Gastroesophageal sphincter (tissue), 4 donors: ENCODE results near the gene CCNYL1. TPM values are rescaled to one million over a fixed set of nuclear protein-coding genes. Genes with fewer than 3 reads are reported as not detected.
"Not testable (repeated sequence)": the region's sequence is repeated elsewhere in the genome, so short reads cannot be mapped to it uniquely, and the experiment has no call there.

Source experiments
- ATAC-seq: fragments of 150-250 bp; one replicate; pipeline ENCODE4 v1.9.1; 2016; ENCODE audit warnings: mild to moderate bottlenecking, moderate library complexity
- H3K27ac ChIP-seq, 4 donors: fragments of 200-600 bp; sonication (generic) in 3 of 4; 1 replicate in 3 of 4; 2 replicates in 1 of 4; pipeline ENCODE4 v1.5.1; 2016 to 2019
- H3K27me3 ChIP-seq: fragments of 200-600 bp; sonication (generic); one replicate; pipeline ENCODE4 v1.5.1; 2019
- H3K36me3 ChIP-seq, 2 donors: fragments of 200-600 bp; sonication (generic); one replicate each; pipeline ENCODE4 v1.5.1; 2019; ENCODE audit warnings: control low read depth in 1 of 2
- H3K4me1 ChIP-seq, 3 donors: fragments of 200-600 bp; sonication (generic); 1 replicate in 2 of 3; 2 replicates in 1 of 3; pipeline ENCODE4 v1.5.1; 2016 to 2019; ENCODE audit warnings: control low read depth in 2 of 3
- H3K4me3 ChIP-seq, 2 donors: fragments of 200-600 bp; sonication (generic); one replicate each; pipeline ENCODE4 v1.5.1; 2019; ENCODE audit warnings: mild to moderate bottlenecking in 1 of 2, moderate library complexity in 1 of 2
- H3K9me3 ChIP-seq, 3 donors: fragments of 200-600 bp; sonication (generic); one replicate each; pipeline ENCODE4 v1.5.1; 2017 to 2019; ENCODE audit warnings: control low read depth in 2 of 3
- EP300 ChIP-seq: sonication (generic); formaldehyde crosslinking; IDR thresholded peaks from one replicate; pipeline ENCODE4 v1.6.1; 2017; ENCODE audit warnings: antibody characterized with exemption, mild to moderate bottlenecking
- POLR2A ChIP-seq, 2 donors: fragments of 450-650 bp; IDR thresholded peaks; one replicate each; pipeline ENCODE4 v1.6.1; 2017; ENCODE audit warnings: antibody characterized with exemption in 2 of 2, mild to moderate bottlenecking in 2 of 2, moderate library complexity in 1 of 2
- POLR2AphosphoS5 ChIP-seq: sonication (generic); formaldehyde crosslinking; IDR thresholded peaks from one replicate; pipeline ENCODE4 v1.6.1; 2017; ENCODE audit warnings: antibody characterized with exemption
- WGBS, 2 donors: methylation state at CpG; one replicate each; pipeline ENCODE4 v1.1.5; 2018; ENCODE audit warnings: low coverage in 1 of 2; 5-methylcytosine and 5-hydroxymethylcytosine counted together
- total RNA-seq, 4 donors: library from RNA; depleted of rRNA; stranded (reverse); fragments of >200 nt; gene quantifications; one replicate each; pipeline ENCODE4 v1.1.0, GENCODE V29; 2016
- TF ChIP-seq, protein P1 (sequence below), 4 experiments: fragments of 200-600 bp in 2 of 4; fragments of 450-650 bp in 2 of 4; sonication (generic) in 1 of 4; IDR thresholded peaks; one replicate each; pipeline ENCODE4 v1.5.1; 2017 to 2019; ENCODE audit warnings: antibody characterized with exemption in 4 of 4, mild to moderate bottlenecking in 2 of 4, moderate library complexity in 2 of 4

The CCNYL1 gene
- total RNA-seq, 4 donors from 2014 or later, result 11.0 to 20.9 (median 11.9) TPM

DNA sequence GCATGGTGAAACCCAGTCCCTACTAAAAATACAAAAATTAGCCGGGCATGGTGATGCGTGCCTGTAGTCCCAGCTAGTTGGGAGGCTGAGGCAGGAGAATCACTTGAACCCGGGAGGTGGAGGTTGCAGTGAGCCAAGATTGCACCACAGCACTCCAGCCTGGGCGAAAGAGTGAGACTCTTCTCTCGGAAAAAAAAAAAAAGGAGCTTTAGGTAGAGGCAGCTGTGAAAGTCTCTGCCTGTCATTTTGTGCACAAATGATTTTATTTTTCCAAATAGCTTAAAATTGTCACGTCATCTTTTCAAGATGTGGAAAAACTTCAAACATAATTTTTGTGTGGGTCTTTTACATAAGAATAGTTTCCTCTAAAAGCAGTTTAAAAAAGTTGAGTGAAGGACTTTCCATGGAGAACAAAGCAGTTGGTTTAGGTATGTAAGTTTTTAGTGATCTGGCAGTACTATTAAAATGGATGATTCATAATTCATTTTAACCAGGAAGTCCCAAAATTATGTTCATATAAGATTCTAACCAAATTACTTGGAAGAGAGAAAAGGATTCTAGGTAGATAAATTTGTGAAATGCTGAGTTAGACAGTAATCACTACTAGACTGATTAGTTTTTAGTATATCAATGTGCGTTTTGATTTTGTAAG lies 11.5 kb downstream of the CCNYL1 start:
- H3K36me3 ChIP-seq, result no peaks in the 10 kb centered on the region
- TF ChIP-seq POLR2A (IDR thresholded peaks at IDR 0.05), result no peak
- no peak for TF ChIP-seq POLR2AphosphoS5
- TF ChIP-seq, protein P1, sequence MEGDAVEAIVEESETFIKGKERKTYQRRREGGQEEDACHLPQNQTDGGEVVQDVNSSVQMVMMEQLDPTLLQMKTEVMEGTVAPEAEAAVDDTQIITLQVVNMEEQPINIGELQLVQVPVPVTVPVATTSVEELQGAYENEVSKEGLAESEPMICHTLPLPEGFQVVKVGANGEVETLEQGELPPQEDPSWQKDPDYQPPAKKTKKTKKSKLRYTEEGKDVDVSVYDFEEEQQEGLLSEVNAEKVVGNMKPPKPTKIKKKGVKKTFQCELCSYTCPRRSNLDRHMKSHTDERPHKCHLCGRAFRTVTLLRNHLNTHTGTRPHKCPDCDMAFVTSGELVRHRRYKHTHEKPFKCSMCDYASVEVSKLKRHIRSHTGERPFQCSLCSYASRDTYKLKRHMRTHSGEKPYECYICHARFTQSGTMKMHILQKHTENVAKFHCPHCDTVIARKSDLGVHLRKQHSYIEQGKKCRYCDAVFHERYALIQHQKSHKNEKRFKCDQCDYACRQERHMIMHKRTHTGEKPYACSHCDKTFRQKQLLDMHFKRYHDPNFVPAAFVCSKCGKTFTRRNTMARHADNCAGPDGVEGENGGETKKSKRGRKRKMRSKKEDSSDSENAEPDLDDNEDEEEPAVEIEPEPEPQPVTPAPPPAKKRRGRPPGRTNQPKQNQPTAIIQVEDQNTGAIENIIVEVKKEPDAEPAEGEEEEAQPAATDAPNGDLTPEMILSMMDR (IDR thresholded peaks at IDR 0.05), result no peak
- no peak for TF ChIP-seq EP300
- H3K27me3 ChIP-seq, result no peaks in the 10 kb centered on the region
- no peaks in the 10 kb centered on the region for H3K9me3 ChIP-seq
- peaks cover 0 to 13% (median 0%) of the 10 kb centered on the region in 3 donors for H3K4me1 ChIP-seq
- 81 to 84% methylated on average over 6 to 7 of the region's 7 CpGs for WGBS, 2 donors
- H3K27ac ChIP-seq, result no peak overlapping the region
- no peak overlapping the region for H3K4me3 ChIP-seq
- no peak for ATAC-seq

DNA sequence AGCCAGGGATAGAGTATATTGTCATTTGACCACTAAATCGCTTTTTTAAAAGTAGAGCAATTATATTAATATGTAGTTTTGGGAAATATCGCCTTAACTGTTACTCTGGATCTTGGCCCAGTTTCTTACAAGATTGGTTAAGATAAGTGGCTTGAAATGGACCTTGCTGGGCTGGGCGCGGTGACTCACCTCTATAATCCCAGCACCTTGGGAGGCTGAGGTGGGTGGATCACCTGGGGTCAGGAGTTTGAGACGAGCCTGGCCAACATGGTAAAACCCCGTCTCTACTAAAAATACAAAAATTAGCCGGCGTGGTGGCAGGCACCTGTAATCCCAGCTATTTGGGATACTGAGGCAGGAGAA lies 12.0 kb downstream of the CCNYL1 start:
- H3K4me1 ChIP-seq, result peaks cover 0 to 13% (median 0%) of the 10 kb centered on the region in 3 donors
- not testable (repeated sequence) for H3K9me3 ChIP-seq, H3K27ac ChIP-seq, H3K4me3 ChIP-seq, H3K36me3 ChIP-seq, ATAC-seq, H3K27me3 ChIP-seq
- WGBS, 2 donors, result 97% methylated on average over 5 to 8 of the region's 8 CpGs

DNA sequence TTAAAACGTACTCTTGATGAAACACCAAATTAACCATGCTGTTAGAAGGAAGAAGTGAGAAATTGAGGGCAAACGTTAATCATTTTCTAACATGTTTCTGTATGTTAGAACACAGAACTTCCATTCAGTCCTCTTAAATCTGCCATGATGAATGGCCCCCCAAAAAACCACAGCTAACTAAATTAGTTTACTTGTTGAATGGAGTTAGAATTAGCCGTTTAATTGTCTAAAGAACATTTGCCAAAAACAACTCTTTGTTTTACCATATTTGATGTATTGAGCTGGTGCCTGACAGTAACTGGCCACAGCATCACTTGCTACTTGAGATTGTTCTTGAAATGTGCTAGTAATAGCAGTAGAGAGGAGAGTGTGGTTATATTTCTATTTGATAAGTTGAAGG lies 12.7 kb downstream of the CCNYL1 start:
- Histone ChIP-seq H3K4me1 (peaks cover 0 to 13% (median 0%) of the 10 kb centered on the region in 3 donors), H3K9me3 (no peaks in the 10 kb centered on the region), H3K27ac (no peak overlapping the region), H3K36me3 (no peaks in the 10 kb centered on the region), H3K4me3 (no peak overlapping the region), H3K27me3 (no peaks in the 10 kb centered on the region)
- 68 to 76% methylated on average over 2 to 3 of the region's 3 CpGs for WGBS, 2 donors
- TF ChIP-seq, protein P1 (IDR thresholded peaks at IDR 0.05), result no peak
- ATAC-seq, result no peak

DNA sequence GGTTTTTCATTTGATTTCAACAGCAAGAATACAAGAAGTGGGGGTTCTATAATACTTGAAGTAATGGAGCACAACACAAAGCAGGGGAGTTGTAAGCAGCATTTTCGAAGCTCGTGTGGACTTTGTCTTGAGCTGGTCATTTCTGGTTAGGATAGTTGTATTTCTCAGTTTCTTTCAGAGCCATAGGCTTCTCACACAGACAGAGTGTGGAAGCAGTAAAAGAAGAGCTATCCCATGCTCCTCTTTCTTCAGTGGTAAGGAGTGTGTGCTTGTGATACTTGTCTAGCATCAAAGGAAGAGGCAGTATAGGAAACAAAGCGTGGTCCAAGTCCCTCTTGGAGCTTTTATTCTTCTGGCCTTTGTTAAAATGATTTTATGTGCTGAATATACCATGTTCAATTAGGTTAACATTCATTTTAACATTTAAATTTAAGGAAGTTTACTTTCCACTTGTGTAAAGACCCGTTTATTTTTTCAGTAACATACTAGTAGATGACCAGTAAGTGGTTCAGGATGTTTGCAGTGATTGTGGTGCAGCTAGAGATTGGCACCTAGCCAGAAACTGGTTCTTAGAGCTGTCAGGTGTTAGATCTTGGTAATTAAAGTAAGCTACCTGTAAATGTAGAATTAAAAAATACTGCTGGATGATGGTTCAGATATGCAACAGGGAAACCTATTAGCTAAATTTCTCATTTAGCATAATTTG lies 14.6 kb downstream of the CCNYL1 start:
- no peak overlapping the region for H3K27ac ChIP-seq
- H3K36me3 ChIP-seq, result peaks cover 0 to 10% of the 10 kb centered on the region in 2 donors
- no peak for TF ChIP-seq POLR2AphosphoS5
- no peak for TF ChIP-seq EP300
- TF ChIP-seq, protein P1 (IDR thresholded peaks at IDR 0.05), result no peak
- no peak for TF ChIP-seq POLR2A (IDR thresholded peaks at IDR 0.05)

DNA sequence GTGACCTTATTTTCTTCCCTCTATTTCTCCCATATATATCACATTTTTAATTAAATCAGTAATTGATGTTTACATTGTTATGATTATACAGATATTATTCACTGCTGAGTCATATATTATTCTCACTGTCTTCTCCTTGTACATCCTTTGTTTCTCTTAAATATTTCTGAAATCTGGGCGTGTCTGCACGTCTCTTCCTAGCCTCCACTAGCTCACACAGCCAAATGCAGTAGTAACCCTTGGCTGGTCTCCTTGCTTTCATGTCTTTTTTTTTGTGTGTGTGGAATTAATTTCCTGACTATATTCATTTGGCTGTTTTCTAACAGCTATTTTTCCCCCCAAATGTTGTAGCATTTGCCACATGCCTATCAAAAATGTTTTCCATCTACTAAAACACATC lies 15.8 kb downstream of the CCNYL1 start:
- H3K9me3 ChIP-seq, result no peaks in the 10 kb centered on the region
- 34 to 58% methylated on average over 2 of the region's 2 CpGs for WGBS, 2 donors
- peaks cover 0 to 10% of the 10 kb centered on the region in 2 donors for H3K36me3 ChIP-seq
- H3K27me3 ChIP-seq, result no peaks in the 10 kb centered on the region
- no peak overlapping the region for H3K27ac ChIP-seq
- TF ChIP-seq POLR2AphosphoS5, result no peak
- TF ChIP-seq, protein P1 (IDR thresholded peaks at IDR 0.05), result no peak
- no peak for ATAC-seq
- peaks cover 0 to 9% (median 0%) of the 10 kb centered on the region in 3 donors for H3K4me1 ChIP-seq
- H3K4me3 ChIP-seq, result no peak overlapping the region

More for the DNA sequence above, 14.6 kb downstream of the CCNYL1 start:
- Histone ChIP-seq H3K4me3 (no peak overlapping the region), H3K27me3 (no peaks in the 10 kb centered on the region), H3K9me3 (no peaks in the 10 kb centered on the region), H3K4me1 (peaks cover 0 to 9% (median 0%) of the 10 kb centered on the region in 3 donors)
- ATAC-seq, result no peak
- WGBS, 2 donors, result 76 to 83% methylated on average over 4 of the region's 4 CpGs
